Coronary artery (tissue), 2 donors: ENCODE data around the gene HFE.

Experiments
- DNase-seq: peaks from one replicate; pipeline ENCODE4 v3.0.0-alpha.2; 2017; ENCODE audit warnings: low spot score
- H3K27ac ChIP-seq, 2 donors: fragments of 200-600 bp; sonication (generic); one replicate each; pipeline ENCODE4 v1.5.1; 2016 to 2019
- H3K4me3 ChIP-seq: fragments of 200-600 bp; sonication (generic); 2 replicates; pipeline ENCODE4 v1.5.1; 2016; ENCODE audit warnings: mild to moderate bottlenecking, moderate library complexity
- CTCF ChIP-seq: fragments of 200-600 bp; sonication (generic); IDR thresholded peaks from one replicate; pipeline ENCODE4 v1.5.1; 2019; ENCODE audit warnings: antibody characterized with exemption

Gene HFE

GRCh38 chr6:26092443-26092842 lies 5.2 kb downstream of the HFE start:
- no peak for DNase-seq
- H3K27ac ChIP-seq: no peak overlapping the region
- TF ChIP-seq CTCF: no peak
- H3K4me3 ChIP-seq: no peak overlapping the region

- Histone ChIP-seq H3K27ac (no peak overlapping the region), H3K4me3 (no peak overlapping the region)
- DNase-seq: no peak
- TF ChIP-seq CTCF: no peak
Measured at GRCh38 chr6:26094036-26094435, 6.8 kb downstream of the HFE start.

- no peak for DNase-seq
- peak; percentile 77 for TF ChIP-seq CTCF
- Histone ChIP-seq H3K4me3 (no peak overlapping the region), H3K27ac (no peak overlapping the region)
Measured at GRCh38 chr6:26097268-26097875, 10.1 kb downstream of the HFE start.

GRCh38 chr6:26103141-26103769 lies 16.0 kb downstream of the HFE start:
- no peak for DNase-seq
- TF ChIP-seq CTCF: no peak
- H3K27ac ChIP-seq: peak overlapping the region; percentile 60 to 76
- peak overlapping the region; percentile 72 for H3K4me3 ChIP-seq

GRCh38 chr6:26103770-26104456 lies 16.7 kb downstream of the HFE start:
- no peak for TF ChIP-seq CTCF

GRCh38 chr6:26104457-26105108 lies 17.4 kb downstream of the HFE start:
- TF ChIP-seq CTCF: no peak
- DNase-seq: no peak
- peak overlapping the region; percentile 76 to 94 for H3K27ac ChIP-seq
- peak overlapping the region; percentile 72 for H3K4me3 ChIP-seq

More at GRCh38 chr6:26103770-26104456, 16.7 kb downstream of the HFE start:
- peak; percentile 94 for DNase-seq
- H3K27ac ChIP-seq: peak overlapping the region; percentile 76 to 94
- peak overlapping the region; percentile 72 for H3K4me3 ChIP-seq
